ENCODE results near the gene PHPT1.

Gene PHPT1

GRCh38 chr9:136888454-136888853 is 39.2 kb downstream of the PHPT1 start:
- Histone ChIP-seq H2BK12ac (ENCODE audit: low read length) (no peak overlapping the region), H3K27ac (replicated peaks; ENCODE audit: low read length) (no peak overlapping the region), H3K36me3 (replicated peaks in 1 of 2; ENCODE audit: control insufficient read depth in 2 of 2, insufficient read depth in 2 of 2, low read length in 2 of 2) (peaks cover 9 to 41% of the 10 kb centered on the region in 2 donors), H3K4me3 (ENCODE audit: low read length in 2 of 2) (peak overlapping the region; percentile 6 to 35), H3K79me1 (ENCODE audit: low read depth, low read length) (peaks cover 25% of the 10 kb centered on the region), H3K9me3 (replicated peaks in 1 of 2; ENCODE audit: control insufficient read depth in 2 of 2, insufficient read depth in 1 of 2, low read depth in 1 of 2, low read length in 2 of 2) (no peaks in the 10 kb centered on the region), H3K18ac (ENCODE audit: low read length) (no peak overlapping the region), H2BK5ac (ENCODE audit: low read length) (no peak overlapping the region), H3K27me3 (ENCODE audit: control insufficient read depth in 3 of 3, insufficient read depth in 3 of 3, low read depth in 1 of 3, low read length in 3 of 3) (no peaks in the 10 kb centered on the region), H3K9ac (ENCODE audit: low read depth, low read length, poor library complexity) (no peak overlapping the region), H2AFZ (ENCODE audit: low read length) (no peak overlapping the region), H3K14ac (ENCODE audit: low read length) (no peak overlapping the region), H3K23ac (ENCODE audit: low read depth, low read length, poor library complexity) (no peak overlapping the region), H2BK120ac (ENCODE audit: low read depth, low read length) (no peak overlapping the region), H3K4me1 (ENCODE audit: control insufficient read depth in 2 of 2, insufficient read depth in 1 of 2, low read depth in 1 of 2, low read length in 2 of 2) (peaks cover 3 to 7% of the 10 kb centered on the region in 2 donors), H4K91ac (ENCODE audit: low read depth, low read length, poor library complexity) (no peak overlapping the region), H3K4ac (ENCODE audit: low read length) (no peak overlapping the region), H2AK5ac (ENCODE audit: low read depth, low read length) (no peak overlapping the region), H4K8ac (ENCODE audit: low read depth, low read length) (peak overlapping the region; percentile 48), H3K4me2 (ENCODE audit: insufficient read depth, low read length, poor library complexity, severe bottlenecking) (no peak overlapping the region), H2BK15ac (ENCODE audit: low read length) (no peak overlapping the region)
- no peak for DNase-seq (ENCODE audit: low spot score)
- no CpG with 5 or more reads among the region's 8 CpGs for WGBS, 2 donors (ENCODE audit: extremely low coverage in 2 of 2, insufficient read length in 2 of 2, insufficient replicate concordance in 1 of 2)

DNA sequence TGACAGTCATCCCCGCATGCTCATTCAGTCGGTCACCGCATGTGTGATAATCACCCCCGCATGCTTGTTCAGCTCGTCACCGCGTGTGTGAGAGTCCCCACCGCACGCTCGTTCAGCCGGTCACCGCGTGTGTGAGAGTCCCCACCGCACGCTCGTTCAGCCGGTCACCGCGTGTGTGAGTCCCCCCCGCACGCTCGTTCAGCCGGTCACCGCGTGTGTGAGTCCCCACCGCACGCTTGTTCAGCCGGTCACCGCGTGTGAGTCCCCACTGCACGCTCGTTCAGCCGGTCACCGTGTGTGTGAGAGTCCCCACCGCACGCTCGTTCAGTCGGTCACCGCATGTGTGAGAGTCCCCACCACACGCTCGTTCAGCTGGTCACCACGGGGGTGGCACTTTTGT is 40.6 kb downstream of the PHPT1 start:
- Histone ChIP-seq H3K14ac (ENCODE audit: low read length) (no peak overlapping the region), H3K36me3 (replicated peaks in 1 of 2; ENCODE audit: control insufficient read depth in 2 of 2, insufficient read depth in 2 of 2, low read length in 2 of 2) (peaks cover 11 to 50% of the 10 kb centered on the region in 2 donors), H3K9me3 (replicated peaks in 1 of 2; ENCODE audit: control insufficient read depth in 2 of 2, insufficient read depth in 1 of 2, low read depth in 1 of 2, low read length in 2 of 2) (no peaks in the 10 kb centered on the region), H3K4me3 (ENCODE audit: low read length in 2 of 2) (no peak overlapping the region), H3K18ac (ENCODE audit: low read length) (no peak overlapping the region), H2AFZ (ENCODE audit: low read length) (no peak overlapping the region), H3K4me1 (ENCODE audit: control insufficient read depth in 2 of 2, insufficient read depth in 1 of 2, low read depth in 1 of 2, low read length in 2 of 2) (peaks cover 3 to 7% of the 10 kb centered on the region in 2 donors), H4K91ac (ENCODE audit: low read depth, low read length, poor library complexity) (no peak overlapping the region), H2BK12ac (ENCODE audit: low read length) (no peak overlapping the region), H3K4ac (ENCODE audit: low read length) (no peak overlapping the region), H2BK5ac (ENCODE audit: low read length) (no peak overlapping the region), H3K4me2 (ENCODE audit: insufficient read depth, low read length, poor library complexity, severe bottlenecking) (no peak overlapping the region), H3K27ac (replicated peaks; ENCODE audit: low read length) (no peak overlapping the region), H3K9ac (ENCODE audit: low read depth, low read length, poor library complexity) (peak overlapping the region; percentile 60), H2BK15ac (ENCODE audit: low read length) (no peak overlapping the region), H2BK120ac (ENCODE audit: low read depth, low read length) (no peak overlapping the region), H3K79me1 (ENCODE audit: low read depth, low read length) (peaks cover 29% of the 10 kb centered on the region), H4K8ac (ENCODE audit: low read depth, low read length) (no peak overlapping the region), H3K23ac (ENCODE audit: low read depth, low read length, poor library complexity) (peak overlapping the region; percentile 55), H2AK5ac (ENCODE audit: low read depth, low read length) (no peak overlapping the region), H3K27me3 (ENCODE audit: control insufficient read depth in 3 of 3, insufficient read depth in 3 of 3, low read depth in 1 of 3, low read length in 3 of 3) (no peaks in the 10 kb centered on the region)
- WGBS, 2 donors (ENCODE audit: extremely low coverage in 2 of 2, insufficient read length in 2 of 2, insufficient replicate concordance in 1 of 2) = no CpG with 5 or more reads among the region's 42 CpGs
- DNase-seq (ENCODE audit: low spot score) = no peak

- WGBS, 2 donors (ENCODE audit: extremely low coverage in 2 of 2, insufficient read length in 2 of 2, insufficient replicate concordance in 1 of 2) = no CpG with 5 or more reads among the region's 13 CpGs
- Histone ChIP-seq H3K4me1 (ENCODE audit: control insufficient read depth in 2 of 2, insufficient read depth in 1 of 2, low read depth in 1 of 2, low read length in 2 of 2) (peaks cover 3 to 7% of the 10 kb centered on the region in 2 donors), H3K27ac (replicated peaks; ENCODE audit: low read length) (no peak overlapping the region)
Measured at GRCh38 chr9:136890661-136891060, 41.5 kb downstream of the PHPT1 start.

DNA sequence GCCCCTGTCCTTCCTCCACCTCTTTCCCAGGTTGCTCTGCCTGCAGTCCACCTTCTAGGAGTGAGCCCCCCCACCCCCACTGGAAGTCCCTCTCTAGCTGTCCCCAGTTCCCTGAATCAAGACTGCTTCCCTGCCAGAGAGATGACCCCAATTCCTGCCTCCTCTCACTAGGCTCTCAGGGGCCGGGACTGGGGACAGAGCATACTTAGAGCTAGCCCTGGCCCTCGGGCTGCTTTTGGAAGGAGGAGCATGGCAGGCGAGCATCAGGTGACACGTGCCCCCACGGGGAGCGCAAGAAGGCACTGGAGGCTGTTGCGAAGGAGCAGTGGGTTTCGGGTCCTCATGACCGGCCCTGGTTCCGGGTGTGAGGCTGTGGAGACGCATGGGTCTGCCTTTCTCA is 46.8 kb downstream of the PHPT1 start:
- Histone ChIP-seq H4K91ac (ENCODE audit: low read depth, low read length, poor library complexity) (no peak overlapping the region), H2AFZ (ENCODE audit: low read length) (no peak overlapping the region), H3K4me2 (ENCODE audit: insufficient read depth, low read length, poor library complexity, severe bottlenecking) (peak overlapping the region; percentile 2), H3K4me1 (ENCODE audit: control insufficient read depth in 2 of 2, insufficient read depth in 1 of 2, low read depth in 1 of 2, low read length in 2 of 2) (peaks cover 0 to 8% of the 10 kb centered on the region in 2 donors), H2BK15ac (ENCODE audit: low read length) (peak overlapping the region; percentile 49), H3K9ac (ENCODE audit: low read depth, low read length, poor library complexity) (peak overlapping the region; percentile 77), H3K4ac (ENCODE audit: low read length) (no peak overlapping the region), H3K9me3 (replicated peaks in 1 of 2; ENCODE audit: control insufficient read depth in 2 of 2, insufficient read depth in 1 of 2, low read depth in 1 of 2, low read length in 2 of 2) (no peaks in the 10 kb centered on the region), H2BK5ac (ENCODE audit: low read length) (no peak overlapping the region), H3K36me3 (replicated peaks in 1 of 2; ENCODE audit: control insufficient read depth in 2 of 2, insufficient read depth in 2 of 2, low read length in 2 of 2) (peaks cover 33 to 65% of the 10 kb centered on the region in 2 donors), H3K23ac (ENCODE audit: low read depth, low read length, poor library complexity) (peak overlapping the region; percentile 73), H3K4me3 (ENCODE audit: low read length in 2 of 2) (no peak overlapping the region), H3K18ac (ENCODE audit: low read length) (no peak overlapping the region), H4K8ac (ENCODE audit: low read depth, low read length) (no peak overlapping the region), H2AK5ac (ENCODE audit: low read depth, low read length) (no peak overlapping the region), H3K27ac (replicated peaks; ENCODE audit: low read length) (no peak overlapping the region), H2BK120ac (ENCODE audit: low read depth, low read length) (no peak overlapping the region), H3K14ac (ENCODE audit: low read length) (peak overlapping the region; percentile 56), H3K27me3 (ENCODE audit: control insufficient read depth in 3 of 3, insufficient read depth in 3 of 3, low read depth in 1 of 3, low read length in 3 of 3) (no peaks in the 10 kb centered on the region), H2BK12ac (ENCODE audit: low read length) (no peak overlapping the region), H3K79me1 (ENCODE audit: low read depth, low read length) (peaks cover 25% of the 10 kb centered on the region)
- no CpG with 5 or more reads among the region's 11 CpGs for WGBS, 2 donors (ENCODE audit: extremely low coverage in 2 of 2, insufficient read length in 2 of 2, insufficient replicate concordance in 1 of 2)
- DNase-seq (ENCODE audit: low spot score) = no peak

More at GRCh38 chr9:136890661-136891060, 41.5 kb downstream of the PHPT1 start:
- peak overlapping the region in 1 of 2 donors; percentile 61 for H3K4me3 ChIP-seq (ENCODE audit: low read length in 2 of 2)
- DNase-seq (ENCODE audit: low spot score) = no peak
- no peaks in the 10 kb centered on the region for H3K27me3 ChIP-seq (ENCODE audit: control insufficient read depth in 3 of 3, insufficient read depth in 3 of 3, low read depth in 1 of 3, low read length in 3 of 3)
- no peak overlapping the region for H4K91ac ChIP-seq (ENCODE audit: low read depth, low read length, poor library complexity)
- peaks cover 33% of the 10 kb centered on the region for H3K79me1 ChIP-seq (ENCODE audit: low read depth, low read length)
- peak overlapping the region; percentile 21 for H3K9ac ChIP-seq (ENCODE audit: low read depth, low read length, poor library complexity)
- H3K14ac ChIP-seq (ENCODE audit: low read length) = no peak overlapping the region
- H2BK5ac ChIP-seq (ENCODE audit: low read length) = no peak overlapping the region
- H2BK15ac ChIP-seq (ENCODE audit: low read length) = no peak overlapping the region
- no peak overlapping the region for H2BK120ac ChIP-seq (ENCODE audit: low read depth, low read length)
- H2AK5ac ChIP-seq (ENCODE audit: low read depth, low read length) = no peak overlapping the region
- H3K18ac ChIP-seq (ENCODE audit: low read length) = no peak overlapping the region
- H3K36me3 ChIP-seq (replicated peaks in 1 of 2; ENCODE audit: control insufficient read depth in 2 of 2, insufficient read depth in 2 of 2, low read length in 2 of 2) = peaks cover 16 to 55% of the 10 kb centered on the region in 2 donors
- no peak overlapping the region for H2BK12ac ChIP-seq (ENCODE audit: low read length)
- H3K9me3 ChIP-seq (replicated peaks in 1 of 2; ENCODE audit: control insufficient read depth in 2 of 2, insufficient read depth in 1 of 2, low read depth in 1 of 2, low read length in 2 of 2) = no peaks in the 10 kb centered on the region
- H2AFZ ChIP-seq (ENCODE audit: low read length) = no peak overlapping the region
- no peak overlapping the region for H3K23ac ChIP-seq (ENCODE audit: low read depth, low read length, poor library complexity)
- H4K8ac ChIP-seq (ENCODE audit: low read depth, low read length) = no peak overlapping the region
- H3K4me2 ChIP-seq (ENCODE audit: insufficient read depth, low read length, poor library complexity, severe bottlenecking) = no peak overlapping the region
- no peak overlapping the region for H3K4ac ChIP-seq (ENCODE audit: low read length)

All from neuronal stem cell (in vitro differentiated cells).